PFSK-1 (cell line): ENCODE data around the gene KRT4.

Experiments
- FOXP2 ChIP-seq: optimal IDR thresholded peaks from 2 replicates; pipeline ENCODE3; 2011; ENCODE audit warnings: borderline replicate concordance, control low read depth, inconsistent platforms; ENCODE audit not compliant: insufficient read depth; ENCODE audit errors: extremely low read length, extremely low read depth
- POLR2AphosphoS5 ChIP-seq: IDR thresholded peaks from 2 replicates; pipeline ENCODE4 v1.6.1; 2012; ENCODE audit warnings: low read depth, mild to moderate bottlenecking, control low read depth, low read length, moderate library complexity
- SIN3A ChIP-seq: IDR thresholded peaks from 2 replicates; pipeline ENCODE4 v1.6.1; 2012; ENCODE audit warnings: mild to moderate bottlenecking, low read length, moderate library complexity, borderline replicate concordance; ENCODE audit not compliant: insufficient read depth
- TAF1 ChIP-seq: IDR thresholded peaks from 2 replicates; pipeline ENCODE4 v1.6.1; 2012; ENCODE audit warnings: low read length, control low read depth, borderline replicate concordance; ENCODE audit not compliant: insufficient read depth
- TF ChIP-seq, protein P1 (sequence below), 2 experiments: IDR thresholded peaks; 2 replicates each; pipeline versions ENCODE4 v1.6.1 to v1.8.0; 2011 to 2012; ENCODE audit warnings: low read depth in 2 of 2, low read length in 2 of 2, control low read depth in 1 of 2, inconsistent platforms in 1 of 2, mild to moderate bottlenecking in 1 of 2, moderate library complexity in 1 of 2; ENCODE audit not compliant: insufficient read depth in 1 of 2

KRT4 gene

DNA sequence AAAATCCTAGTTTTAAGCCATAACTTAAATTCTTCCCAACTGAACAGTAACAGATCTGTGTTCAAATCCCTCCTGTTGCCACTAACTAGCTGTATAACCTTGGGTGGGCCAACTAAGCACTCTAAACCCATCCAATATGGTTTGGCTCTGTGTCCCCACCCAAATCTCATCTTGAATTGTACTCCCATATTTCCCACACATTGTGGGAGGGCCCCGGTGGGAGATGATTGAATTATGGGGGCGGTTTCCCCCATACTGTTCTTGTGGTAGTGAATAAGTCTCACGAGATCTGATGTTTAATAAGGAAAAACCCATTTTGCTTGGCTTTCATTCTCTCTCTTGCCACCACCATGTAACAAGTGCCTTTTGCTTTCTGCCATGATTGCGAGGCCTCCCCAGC lies 1.2 kb upstream of the KRT4 start:
- TF ChIP-seq TAF1 (no peak), POLR2AphosphoS5 (no peak), SIN3A (no peak), FOXP2 (no peak)
- TF ChIP-seq, protein P1, sequence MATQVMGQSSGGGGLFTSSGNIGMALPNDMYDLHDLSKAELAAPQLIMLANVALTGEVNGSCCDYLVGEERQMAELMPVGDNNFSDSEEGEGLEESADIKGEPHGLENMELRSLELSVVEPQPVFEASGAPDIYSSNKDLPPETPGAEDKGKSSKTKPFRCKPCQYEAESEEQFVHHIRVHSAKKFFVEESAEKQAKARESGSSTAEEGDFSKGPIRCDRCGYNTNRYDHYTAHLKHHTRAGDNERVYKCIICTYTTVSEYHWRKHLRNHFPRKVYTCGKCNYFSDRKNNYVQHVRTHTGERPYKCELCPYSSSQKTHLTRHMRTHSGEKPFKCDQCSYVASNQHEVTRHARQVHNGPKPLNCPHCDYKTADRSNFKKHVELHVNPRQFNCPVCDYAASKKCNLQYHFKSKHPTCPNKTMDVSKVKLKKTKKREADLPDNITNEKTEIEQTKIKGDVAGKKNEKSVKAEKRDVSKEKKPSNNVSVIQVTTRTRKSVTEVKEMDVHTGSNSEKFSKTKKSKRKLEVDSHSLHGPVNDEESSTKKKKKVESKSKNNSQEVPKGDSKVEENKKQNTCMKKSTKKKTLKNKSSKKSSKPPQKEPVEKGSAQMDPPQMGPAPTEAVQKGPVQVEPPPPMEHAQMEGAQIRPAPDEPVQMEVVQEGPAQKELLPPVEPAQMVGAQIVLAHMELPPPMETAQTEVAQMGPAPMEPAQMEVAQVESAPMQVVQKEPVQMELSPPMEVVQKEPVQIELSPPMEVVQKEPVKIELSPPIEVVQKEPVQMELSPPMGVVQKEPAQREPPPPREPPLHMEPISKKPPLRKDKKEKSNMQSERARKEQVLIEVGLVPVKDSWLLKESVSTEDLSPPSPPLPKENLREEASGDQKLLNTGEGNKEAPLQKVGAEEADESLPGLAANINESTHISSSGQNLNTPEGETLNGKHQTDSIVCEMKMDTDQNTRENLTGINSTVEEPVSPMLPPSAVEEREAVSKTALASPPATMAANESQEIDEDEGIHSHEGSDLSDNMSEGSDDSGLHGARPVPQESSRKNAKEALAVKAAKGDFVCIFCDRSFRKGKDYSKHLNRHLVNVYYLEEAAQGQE (IDR thresholded peaks at IDR 0.05; ENCODE audit: insufficient read depth in 1 of 2, low read depth in 2 of 2, low read length in 2 of 2): no peak

DNA sequence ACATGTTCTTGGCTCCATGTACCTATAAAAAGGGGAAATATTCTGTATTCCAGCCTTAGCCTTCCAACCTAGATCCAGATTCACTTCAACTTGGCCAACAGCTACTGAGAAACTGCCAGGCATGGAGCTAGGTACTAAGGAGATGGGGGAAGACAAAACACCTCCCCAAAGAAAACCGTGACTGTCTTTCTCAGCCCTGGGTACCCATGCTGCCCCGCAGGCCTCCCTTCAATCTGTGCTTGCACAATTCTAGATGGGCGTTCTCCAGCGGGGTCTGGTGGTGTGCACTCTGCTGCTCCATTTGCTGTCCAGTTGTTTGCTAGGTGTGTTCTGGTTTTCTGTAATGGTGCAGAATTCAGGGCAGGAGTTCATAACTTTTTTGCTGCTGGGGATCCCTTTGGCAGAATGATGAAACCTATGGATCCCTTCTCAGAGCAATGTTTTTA lies 817 bp upstream of the KRT4 start:
- TF ChIP-seq POLR2AphosphoS5 (no peak), TAF1 (no peak), FOXP2 (no peak), SIN3A (no peak)
- TF ChIP-seq, protein P1 (IDR thresholded peaks at IDR 0.05; ENCODE audit: insufficient read depth in 1 of 2, low read depth in 2 of 2, low read length in 2 of 2): no peak

DNA sequence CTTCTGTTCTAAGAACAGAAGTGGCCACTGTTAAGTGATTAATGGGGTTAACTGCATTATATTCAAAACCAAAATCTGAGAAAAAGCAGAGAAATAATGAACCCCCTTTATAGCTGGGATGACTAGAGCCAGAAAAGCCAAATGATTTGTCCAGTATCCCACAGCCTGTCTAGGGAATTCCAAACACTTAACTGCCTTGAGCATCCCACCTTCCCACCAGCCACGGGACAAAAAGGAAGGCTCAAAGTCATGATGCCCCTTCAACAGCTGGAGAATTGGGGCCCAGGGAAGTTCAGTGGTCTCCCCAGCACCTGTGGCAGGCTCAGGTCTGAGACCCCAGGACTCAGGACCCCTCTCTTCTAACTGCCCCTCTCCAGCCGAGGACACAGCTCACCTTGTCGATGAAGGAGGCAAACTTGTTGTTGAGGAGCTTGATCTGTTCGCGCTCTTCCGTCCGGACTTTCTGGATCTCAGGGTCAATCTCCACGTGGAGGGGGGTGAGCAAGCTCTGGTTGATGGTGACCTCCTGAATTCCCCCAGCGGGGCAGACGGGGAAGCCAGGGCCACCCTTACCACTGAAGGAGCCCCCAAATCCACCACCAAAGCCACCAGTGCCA lies 605 bp downstream of the KRT4 start:
- TF ChIP-seq SIN3A (no peak), TAF1 (no peak)

DNA sequence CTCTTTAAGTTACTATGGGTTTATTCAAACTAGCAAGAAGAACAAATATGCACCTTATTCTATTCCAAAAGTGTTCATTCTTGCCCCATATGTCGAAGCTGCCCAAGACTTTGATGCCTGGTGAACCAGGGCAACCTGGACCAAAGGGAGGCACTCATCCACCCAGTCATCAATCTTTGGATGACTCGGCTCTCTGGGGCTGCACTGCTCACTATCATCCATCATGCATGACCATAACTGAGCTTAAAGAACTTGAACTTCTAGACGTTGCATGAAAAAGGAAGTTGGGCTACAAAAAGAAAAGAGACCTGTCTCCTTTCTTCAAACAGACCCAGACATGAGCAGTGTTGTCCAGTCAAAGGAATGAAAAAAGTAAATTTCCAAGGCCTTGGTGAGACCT lies 1.2 kb downstream of the KRT4 start:
- TF ChIP-seq FOXP2: no peak
- TF ChIP-seq SIN3A: no peak
- TF ChIP-seq POLR2AphosphoS5: no peak
- TF ChIP-seq, protein P1 (IDR thresholded peaks at IDR 0.05; ENCODE audit: insufficient read depth in 1 of 2, low read depth in 2 of 2, low read length in 2 of 2): no peak
- no peak for TF ChIP-seq TAF1

DNA sequence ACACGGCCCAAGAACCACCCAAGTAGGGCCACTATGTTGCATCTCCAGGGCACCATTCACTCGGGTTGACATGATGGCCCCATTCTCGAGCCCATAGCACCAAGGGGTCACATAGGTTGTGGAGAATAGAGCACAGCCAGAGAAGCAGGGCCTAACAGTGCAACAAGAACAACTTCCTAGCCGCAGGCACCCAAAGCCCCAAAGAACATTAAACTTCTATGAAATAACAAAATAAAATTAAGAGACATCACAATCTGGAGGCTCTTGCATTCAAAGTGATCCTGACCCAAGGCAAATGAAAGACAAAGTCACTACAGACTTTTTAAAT lies 1.9 kb downstream of the KRT4 start:
- TF ChIP-seq POLR2AphosphoS5 (no peak), FOXP2 (no peak), TAF1 (no peak), SIN3A (no peak)
- TF ChIP-seq, protein P1 (IDR thresholded peaks at IDR 0.05; ENCODE audit: insufficient read depth in 1 of 2, low read depth in 2 of 2, low read length in 2 of 2): no peak
